ENCODE results near the gene OR4P4.

The OR4P4 gene

DNA sequence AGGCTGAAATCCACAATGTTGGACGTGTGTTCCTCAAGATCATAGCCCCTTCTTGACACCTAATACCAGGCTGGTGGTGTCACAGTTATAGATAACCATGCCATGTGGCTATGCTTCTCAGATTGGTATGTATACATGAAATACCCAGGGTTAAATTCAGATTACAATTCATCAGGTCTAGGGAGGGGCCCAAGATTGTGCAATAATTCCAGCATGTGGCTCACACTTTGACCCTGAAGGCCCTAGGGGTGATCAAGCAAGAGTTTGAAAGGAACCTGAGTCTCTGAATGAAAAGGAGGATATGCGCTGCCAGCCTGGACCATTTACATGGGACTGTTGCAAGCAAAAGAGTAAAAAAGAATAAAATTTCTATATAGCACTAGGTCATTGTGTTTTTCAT lies 34.5 kb downstream of the OR4P4 start:
- no peaks in the 10 kb centered on the region for H3K36me3 ChIP-seq (ENCODE audit: low read length)
- no peak overlapping the region for H3K4me2 ChIP-seq (ENCODE audit: low read depth, low read length, poor library complexity, severe bottlenecking)
- H3K4me3 ChIP-seq (ENCODE audit: insufficient read depth, low read length, poor library complexity, severe bottlenecking) = no peak overlapping the region
- 0 out of 2 replicates have a peak, but pooled peaks cover 3% of the 10 kb centered on the region for H3K9me2 ChIP-seq (replicated peaks; ENCODE audit: insufficient read depth, low read length)
- no peaks in the 10 kb centered on the region for H3K79me2 ChIP-seq (ENCODE audit: insufficient read depth, low read length)
- no peaks in the 10 kb centered on the region for H3K9me3 ChIP-seq (ENCODE audit: insufficient read depth, low read length)
- no peaks in the 10 kb centered on the region for H4K20me1 ChIP-seq (ENCODE audit: low read depth, low read length)
- H3K27ac ChIP-seq (ENCODE audit: low read depth, low read length) = no peak overlapping the region
- no peak overlapping the region for H2AFZ ChIP-seq (ENCODE audit: low read depth, low read length, severe bottlenecking)
- H3F3A ChIP-seq (ENCODE audit: insufficient read depth) = no peaks in the 10 kb centered on the region
- no peak for TF ChIP-seq EZH2phosphoT487 (conservative IDR thresholded peaks at IDR 0.05; ENCODE audit: low read length)
- TF ChIP-seq, protein P1, sequence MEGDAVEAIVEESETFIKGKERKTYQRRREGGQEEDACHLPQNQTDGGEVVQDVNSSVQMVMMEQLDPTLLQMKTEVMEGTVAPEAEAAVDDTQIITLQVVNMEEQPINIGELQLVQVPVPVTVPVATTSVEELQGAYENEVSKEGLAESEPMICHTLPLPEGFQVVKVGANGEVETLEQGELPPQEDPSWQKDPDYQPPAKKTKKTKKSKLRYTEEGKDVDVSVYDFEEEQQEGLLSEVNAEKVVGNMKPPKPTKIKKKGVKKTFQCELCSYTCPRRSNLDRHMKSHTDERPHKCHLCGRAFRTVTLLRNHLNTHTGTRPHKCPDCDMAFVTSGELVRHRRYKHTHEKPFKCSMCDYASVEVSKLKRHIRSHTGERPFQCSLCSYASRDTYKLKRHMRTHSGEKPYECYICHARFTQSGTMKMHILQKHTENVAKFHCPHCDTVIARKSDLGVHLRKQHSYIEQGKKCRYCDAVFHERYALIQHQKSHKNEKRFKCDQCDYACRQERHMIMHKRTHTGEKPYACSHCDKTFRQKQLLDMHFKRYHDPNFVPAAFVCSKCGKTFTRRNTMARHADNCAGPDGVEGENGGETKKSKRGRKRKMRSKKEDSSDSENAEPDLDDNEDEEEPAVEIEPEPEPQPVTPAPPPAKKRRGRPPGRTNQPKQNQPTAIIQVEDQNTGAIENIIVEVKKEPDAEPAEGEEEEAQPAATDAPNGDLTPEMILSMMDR (IDR thresholded peaks at IDR 0.05; ENCODE audit: insufficient read depth, low read length, poor library complexity, severe bottlenecking) = no peak
- no peaks in the 10 kb centered on the region for H3K27me3 ChIP-seq (ENCODE audit: low read length)
- H3K9ac ChIP-seq (ENCODE audit: low read length) = no peak overlapping the region

- Histone ChIP-seq H3F3A (ENCODE audit: insufficient read depth) (no peaks in the 10 kb centered on the region), H3K9me3 (ENCODE audit: insufficient read depth, low read length) (no peaks in the 10 kb centered on the region), H3K36me3 (ENCODE audit: low read length) (no peaks in the 10 kb centered on the region), H4K20me1 (ENCODE audit: low read depth, low read length) (no peaks in the 10 kb centered on the region), H3K27ac (ENCODE audit: low read depth, low read length) (no peak overlapping the region), H3K79me2 (ENCODE audit: insufficient read depth, low read length) (no peaks in the 10 kb centered on the region), H3K9me2 (replicated peaks; ENCODE audit: insufficient read depth, low read length) (0 out of 2 replicates have a peak, but pooled peaks cover 3% of the 10 kb centered on the region), H3K4me3 (ENCODE audit: insufficient read depth, low read length, poor library complexity, severe bottlenecking) (no peak overlapping the region), H2AFZ (ENCODE audit: low read depth, low read length, severe bottlenecking) (no peak overlapping the region), H3K9ac (ENCODE audit: low read length) (no peak overlapping the region), H3K27me3 (ENCODE audit: low read length) (no peaks in the 10 kb centered on the region), H3K4me2 (ENCODE audit: low read depth, low read length, poor library complexity, severe bottlenecking) (no peak overlapping the region)
- TF ChIP-seq EZH2phosphoT487 (conservative IDR thresholded peaks at IDR 0.05; ENCODE audit: low read length) = no peak
- TF ChIP-seq, protein P1 (IDR thresholded peaks at IDR 0.05; ENCODE audit: insufficient read depth, low read length, poor library complexity, severe bottlenecking) = no peak
Measured at GRCh38 chr11:55673860-55674259, 38.9 kb downstream of the OR4P4 start.
